CD14-positive monocyte (primary cell): ENCODE results near the gene LRIF1. TPM values are rescaled to one million over a fixed set of nuclear protein-coding genes. Genes with fewer than 3 reads are reported as not detected.

Experiments used
- DNase-seq, 3 donors: peaks; one replicate each; pipeline ENCODE4 v3.0.0-alpha.2; 2011 to 2022
- H2AFZ ChIP-seq: 2 replicates; pipeline ENCODE4 v1.6.0; 2012; ENCODE audit warnings: mild to moderate bottlenecking, low read depth, low read length, inconsistent platforms; ENCODE audit not compliant: insufficient read depth, poor library complexity, severe bottlenecking
- H3K27ac ChIP-seq, 2 donors: 1 replicate in 1 of 2; 2 replicates in 1 of 2; pipeline ENCODE4 v1.5.1; 2012 to 2013; ENCODE audit warnings: low read length in 2 of 2, control low read depth in 1 of 2, inconsistent platforms in 1 of 2, low read depth in 1 of 2, mild to moderate bottlenecking in 1 of 2
- H3K27me3 ChIP-seq, 2 donors: one replicate each; pipeline versions ENCODE4 v1.6.0 to v1.6.1; 2011 to 2013; ENCODE audit warnings: low read length in 2 of 2; ENCODE audit not compliant: control insufficient read depth in 2 of 2, insufficient read depth in 2 of 2
- H3K36me3 ChIP-seq, 2 donors: replicated peaks in 1 of 2; 1 replicate in 1 of 2; 2 replicates in 1 of 2; pipeline versions ENCODE4 v1.5.1 to v1.6.1; 2012 to 2013; ENCODE audit warnings: low read length in 2 of 2, control low read depth in 1 of 2, inconsistent platforms in 1 of 2, mild to moderate bottlenecking in 1 of 2; ENCODE audit not compliant: insufficient read depth in 2 of 2, control insufficient read depth in 1 of 2
- H3K4me1 ChIP-seq, 2 donors: 1 replicate in 1 of 2; 2 replicates in 1 of 2; pipeline versions ENCODE4 v1.5.1 to v1.6.1; 2012 to 2013; ENCODE audit warnings: low read length in 2 of 2, control low read depth in 1 of 2, inconsistent platforms in 1 of 2, mild to moderate bottlenecking in 1 of 2, moderate library complexity in 1 of 2; ENCODE audit not compliant: insufficient read depth in 2 of 2, control insufficient read depth in 1 of 2
- H3K4me2 ChIP-seq: replicated peaks from 2 replicates; pipeline ENCODE3; 2012; ENCODE audit warnings: low read length, moderate library complexity, mild to moderate bottlenecking; ENCODE audit not compliant: poor library complexity, severe bottlenecking; ENCODE audit errors: extremely low read depth
- H3K4me3 ChIP-seq, 3 experiments: fragments of 200-600 bp in 1 of 3; sonication (generic) in 1 of 3; replicated peaks in 1 of 3; 1 replicate in 2 of 3; 2 replicates in 1 of 3; pipeline ENCODE4 v1.5.1; 2011 to 2013; ENCODE audit warnings: low read length in 3 of 3, mild to moderate bottlenecking in 3 of 3, control low read depth in 2 of 3, low read depth in 2 of 3, inconsistent platforms in 1 of 3, moderate library complexity in 1 of 3
- H3K79me2 ChIP-seq: 2 replicates; pipeline ENCODE4 v1.6.0; 2012; ENCODE audit warnings: mild to moderate bottlenecking, control low read depth, inconsistent platforms, low read length, moderate library complexity; ENCODE audit not compliant: insufficient read depth
- H3K9ac ChIP-seq: 2 replicates; pipeline ENCODE4 v1.6.0; 2017; ENCODE audit warnings: low read length, mild to moderate bottlenecking; ENCODE audit not compliant: insufficient read depth, poor library complexity, severe bottlenecking
- H3K9me3 ChIP-seq, 2 donors: replicated peaks in 1 of 2; 1 replicate in 1 of 2; 2 replicates in 1 of 2; pipeline versions ENCODE4 v1.5.1 to v1.6.1; 2012 to 2013; ENCODE audit warnings: low read length in 2 of 2, control low read depth in 1 of 2; ENCODE audit not compliant: control insufficient read depth in 1 of 2, insufficient read depth in 1 of 2
- H4K20me1 ChIP-seq: 2 replicates; pipeline ENCODE4 v1.6.0; 2012; ENCODE audit warnings: mild to moderate bottlenecking, low read length, control low read depth, moderate library complexity; ENCODE audit not compliant: insufficient read depth
- H3K27ac Mint-ChIP-seq, 7 donors: one replicate each; pipeline ENCODE4 v1.8.0; 2020; ENCODE audit warnings: mild to moderate bottlenecking in 7 of 7, mixed read lengths in 7 of 7, moderate library complexity in 6 of 7, inconsistent platforms in 2 of 7
- H3K27me3 Mint-ChIP-seq, 3 donors: one replicate each; pipeline ENCODE4 v1.8.0; 2021 to 2022; ENCODE audit warnings: low read depth in 3 of 3, mild to moderate bottlenecking in 3 of 3, mixed read lengths in 3 of 3, moderate library complexity in 3 of 3, inconsistent platforms in 1 of 3
- H3K36me3 Mint-ChIP-seq, 2 donors: one replicate each; pipeline ENCODE4 v1.8.0; 2020; ENCODE audit warnings: mixed read lengths in 2 of 2, inconsistent platforms in 1 of 2, mild to moderate bottlenecking in 1 of 2
- H3K4me1 Mint-ChIP-seq: one replicate; pipeline ENCODE4 v1.8.0; 2020; ENCODE audit warnings: mild to moderate bottlenecking, mixed read lengths
- H3K4me3 Mint-ChIP-seq, 2 donors: one replicate each; pipeline ENCODE4 v1.8.0; 2020; ENCODE audit warnings: mild to moderate bottlenecking in 2 of 2, mixed read lengths in 2 of 2, moderate library complexity in 1 of 2
- H3K9me3 Mint-ChIP-seq, 7 donors: one replicate each; pipeline ENCODE4 v1.8.0; 2020 to 2022; ENCODE audit warnings: mixed read lengths in 7 of 7, mild to moderate bottlenecking in 6 of 7, moderate library complexity in 6 of 7, inconsistent platforms in 2 of 7
- WGBS: methylation state at CpG from one replicate; pipeline ENCODE4 v1.1.5; 2013; ENCODE audit warnings: missing lambda C conversion rate; ENCODE audit not compliant: insufficient coverage; 5-methylcytosine and 5-hydroxymethylcytosine counted together
- intact Hi-C, 2 donors: fragments of 100-400 bp; cut with micrococcal nuclease; formaldehyde crosslinking; loops; one replicate each; pipeline versions ENCODE4 v1.15.0 to v1.15.1; 2023
- polyA plus RNA-seq, 3 donors: library from polyadenylated mRNA; depleted of rRNA in 1 of 3; unstranded in 2 of 3; stranded (reverse) in 1 of 3; fragments of 300-500 nt in 2 of 3; fragments of >200 nt in 1 of 3; fragmentation: Illumina TruSeq in 2 of 3; gene quantifications; 1 replicate in 2 of 3; 2 replicates in 1 of 3; pipeline ENCODE4 v1.2.3, GENCODE V29; 2012 to 2021
- TF ChIP-seq, protein P1 (sequence below): fragments of 200-600 bp; IDR thresholded peaks from one replicate; pipeline ENCODE4 v1.8.0; 2022; ENCODE audit warnings: antibody characterized with exemption, mild to moderate bottlenecking

The LRIF1 gene
- polyA plus RNA-seq, 3 donors: 1.8 to 8.2 (median 4.0) TPM

DNA sequence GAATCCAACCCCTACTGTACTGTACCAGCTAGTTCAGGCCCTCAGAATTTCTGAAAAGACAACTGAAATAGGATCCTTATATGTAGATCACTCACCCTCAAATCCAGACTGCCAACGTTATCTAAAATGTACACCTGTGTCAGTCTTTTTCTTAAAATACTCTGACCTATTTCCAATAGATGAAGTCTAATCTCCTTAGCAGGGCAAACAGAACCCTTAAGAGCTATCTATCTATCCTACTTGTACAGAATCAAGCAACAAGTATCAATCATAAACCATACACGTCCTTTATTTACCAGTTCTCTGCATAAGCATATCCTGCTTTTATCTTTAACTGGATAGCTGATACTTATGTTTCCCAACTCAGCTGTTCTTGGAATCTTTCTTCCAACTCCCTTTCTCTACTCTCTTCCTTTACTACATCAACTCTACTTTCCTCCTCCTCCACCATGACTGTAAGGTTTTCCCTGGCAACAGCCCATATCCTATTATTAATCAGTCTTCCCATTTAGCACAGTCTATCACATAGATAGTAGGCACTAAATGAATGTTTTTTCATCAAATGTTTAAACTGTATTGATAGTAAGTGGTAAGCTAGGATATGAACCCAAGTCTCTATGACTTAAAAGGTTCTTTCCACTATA lies 2.8 kb downstream of the LRIF1 start:
- peaks cover 27 to 52% (median 45%) of the 10 kb centered on the region in 7 donors for H3K9me3 Mint-ChIP-seq
- Histone ChIP-seq H3K4me3 (no peak overlapping the region), H3K9me3 (peaks cover 17 to 53% of the 10 kb centered on the region in 2 donors), H3K27me3 (no peaks in the 10 kb centered on the region), H3K4me1 (peaks cover 16 to 30% of the 10 kb centered on the region in 2 donors), H3K27ac (no peak overlapping the region), H4K20me1 (no peaks in the 10 kb centered on the region), H3K9ac (no peak overlapping the region), H2AFZ (no peak overlapping the region), H3K79me2 (peaks cover 51% of the 10 kb centered on the region), H3K4me2 (no peak overlapping the region), H3K36me3 (peaks cover 0 to 12% of the 10 kb centered on the region in 2 donors)
- peaks cover 0 to 6% (median 5%) of the 10 kb centered on the region in 3 donors for H3K27me3 Mint-ChIP-seq
- H3K4me1 Mint-ChIP-seq: peaks cover 8% of the 10 kb centered on the region
- 100% methylated on average over 1 of the region's 2 CpGs for WGBS
- intact Hi-C loops: loop anchor here (5.0 to 10.0 kb wide), 4 partner anchors 86 to 774 kb away; partner anchors contain the start of genes ATP5PB (in 1 of the 2), CD53 (in 1 of the 2), INKA2 (in 1 of the 2) and WDR77 (in 1 of the 2)
- H3K27ac Mint-ChIP-seq: no peak overlapping the region
- no peak overlapping the region for H3K4me3 Mint-ChIP-seq
- DNase-seq: no peak
- TF ChIP-seq, protein P1, sequence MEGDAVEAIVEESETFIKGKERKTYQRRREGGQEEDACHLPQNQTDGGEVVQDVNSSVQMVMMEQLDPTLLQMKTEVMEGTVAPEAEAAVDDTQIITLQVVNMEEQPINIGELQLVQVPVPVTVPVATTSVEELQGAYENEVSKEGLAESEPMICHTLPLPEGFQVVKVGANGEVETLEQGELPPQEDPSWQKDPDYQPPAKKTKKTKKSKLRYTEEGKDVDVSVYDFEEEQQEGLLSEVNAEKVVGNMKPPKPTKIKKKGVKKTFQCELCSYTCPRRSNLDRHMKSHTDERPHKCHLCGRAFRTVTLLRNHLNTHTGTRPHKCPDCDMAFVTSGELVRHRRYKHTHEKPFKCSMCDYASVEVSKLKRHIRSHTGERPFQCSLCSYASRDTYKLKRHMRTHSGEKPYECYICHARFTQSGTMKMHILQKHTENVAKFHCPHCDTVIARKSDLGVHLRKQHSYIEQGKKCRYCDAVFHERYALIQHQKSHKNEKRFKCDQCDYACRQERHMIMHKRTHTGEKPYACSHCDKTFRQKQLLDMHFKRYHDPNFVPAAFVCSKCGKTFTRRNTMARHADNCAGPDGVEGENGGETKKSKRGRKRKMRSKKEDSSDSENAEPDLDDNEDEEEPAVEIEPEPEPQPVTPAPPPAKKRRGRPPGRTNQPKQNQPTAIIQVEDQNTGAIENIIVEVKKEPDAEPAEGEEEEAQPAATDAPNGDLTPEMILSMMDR: no peak
- H3K36me3 Mint-ChIP-seq: peaks cover 16 to 27% of the 10 kb centered on the region in 2 donors

GRCh38 chr1:110957798-110958197 lies 5.9 kb downstream of the LRIF1 start:
- Mint-ChIP-seq H3K4me3 (no peak overlapping the region), H3K4me1 (peaks cover under 1% of the 10 kb centered on the region), H3K27me3 (no peaks in the 10 kb centered on the region), H3K36me3 (peaks cover 21 to 28% of the 10 kb centered on the region in 2 donors), H3K9me3 (peaks cover 15 to 27% (median 20%) of the 10 kb centered on the region in 7 donors), H3K27ac (no peak overlapping the region)
- WGBS: 100% methylated on average over 3 of the region's 3 CpGs
- DNase-seq: no peak
- Histone ChIP-seq H2AFZ (no peak overlapping the region), H3K9me3 (peaks cover 8 to 38% of the 10 kb centered on the region in 2 donors), H3K9ac (no peak overlapping the region), H3K4me3 (no peak overlapping the region), H3K4me1 (peaks cover 10 to 15% of the 10 kb centered on the region in 2 donors), H3K27me3 (no peaks in the 10 kb centered on the region), H4K20me1 (no peaks in the 10 kb centered on the region), H3K4me2 (no peak overlapping the region), H3K36me3 (peaks cover 0 to 28% of the 10 kb centered on the region in 2 donors), H3K79me2 (peaks cover 77% of the 10 kb centered on the region), H3K27ac (no peak overlapping the region)
- TF ChIP-seq, protein P1: no peak
- intact Hi-C loops: no loop called here
